Keratinocyte (primary cell): Measurements from ENCODE around the gene CNDP2. TPM values are rescaled to one million over a fixed set of nuclear protein-coding genes. Genes with fewer than 3 reads are reported as not detected.

Source experiments
- DNase-seq: peaks from one replicate; pipeline ENCODE4 v3.0.0-alpha.2; 2011; ENCODE audit warnings: low read depth, missing footprints, low spot score
- FAIRE-seq: peaks from 2 replicates; lab custom pipeline; 2011; peaks lifted over from hg19 to GRCh38; lab: Jason Lieb, UNC
- H2AFZ ChIP-seq: 2 replicates; pipeline ENCODE4 v1.6.0; 2012; ENCODE audit warnings: low read length, control low read depth, inconsistent platforms; ENCODE audit not compliant: control insufficient read depth
- H3K27ac ChIP-seq: 2 replicates; pipeline ENCODE4 v1.5.1; 2011; ENCODE audit warnings: low read length; ENCODE audit not compliant: control insufficient read depth, insufficient read depth
- H3K27me3 ChIP-seq: 3 replicates; pipeline ENCODE4 v1.6.0; 2011; ENCODE audit warnings: low read length; ENCODE audit not compliant: control insufficient read depth, insufficient read depth; ENCODE audit errors: extremely low read depth
- H3K36me3 ChIP-seq, 2 experiments: 2 replicates in 1 of 2; 3 replicates in 1 of 2; pipeline ENCODE4 v1.5.1; 2011; ENCODE audit warnings: low read length in 2 of 2, mild to moderate bottlenecking in 1 of 2; ENCODE audit not compliant: control insufficient read depth in 2 of 2, insufficient read depth in 2 of 2; ENCODE audit errors: extremely low read depth in 1 of 2
- H3K4me1 ChIP-seq: 3 replicates; pipeline ENCODE4 v1.5.1; 2011; ENCODE audit warnings: low read length; ENCODE audit not compliant: control insufficient read depth, insufficient read depth; ENCODE audit errors: extremely low read depth
- H3K4me2 ChIP-seq: 3 replicates; pipeline ENCODE4 v1.6.0; 2011; ENCODE audit warnings: low read depth, low read length; ENCODE audit not compliant: control insufficient read depth, insufficient read depth; ENCODE audit errors: extremely low read depth
- H3K4me3 ChIP-seq, 3 experiments: fragments of 200-600 bp in 1 of 3; sonication (generic) in 1 of 3; 2 replicates in 2 of 3; 3 replicates in 1 of 3; pipeline ENCODE4 v1.5.1; 2011 to 2016; ENCODE audit warnings: low read length in 3 of 3, mild to moderate bottlenecking in 3 of 3, control low read depth in 2 of 3, inconsistent platforms in 1 of 3, low read depth in 1 of 3, mixed read lengths in 1 of 3, mixed run types in 1 of 3, moderate library complexity in 1 of 3; ENCODE audit not compliant: control insufficient read depth in 2 of 3, insufficient read depth in 2 of 3; ENCODE audit errors: extremely low read depth in 1 of 3
- H3K79me2 ChIP-seq: 2 replicates; pipeline ENCODE4 v1.6.0; 2012; ENCODE audit warnings: low read length; ENCODE audit not compliant: control insufficient read depth, insufficient read depth
- H3K9ac ChIP-seq: 3 replicates; pipeline ENCODE4 v1.6.0; 2011; ENCODE audit warnings: low read length; ENCODE audit not compliant: control insufficient read depth, insufficient read depth; ENCODE audit errors: extremely low read depth
- H3K9me1 ChIP-seq: 3 replicates; pipeline ENCODE4 v1.6.0; 2011; ENCODE audit warnings: low read length; ENCODE audit not compliant: control insufficient read depth, insufficient read depth; ENCODE audit errors: extremely low read depth
- H3K9me3 ChIP-seq: 2 replicates; pipeline ENCODE4 v1.5.1; 2012; ENCODE audit warnings: low read depth, low read length; ENCODE audit not compliant: control insufficient read depth
- H4K20me1 ChIP-seq: 3 replicates; pipeline ENCODE4 v1.6.0; 2011; ENCODE audit warnings: low read length; ENCODE audit not compliant: control insufficient read depth, insufficient read depth; ENCODE audit errors: extremely low read depth
- EZH2 ChIP-seq: IDR thresholded peaks from one replicate; pipeline ENCODE4 v1.6.1; 2012; ENCODE audit warnings: inconsistent platforms, mild to moderate bottlenecking, low read length, moderate library complexity
- dilution Hi-C: fragments of 300-500 bp; cut with MboI; formaldehyde crosslinking; loops from one replicate; pipeline ENCODE4 v1.7.0; 2020; ENCODE audit warnings: low sequenced_read_pairs; ENCODE audit not compliant: extremely low pct_ligation_motif_present
- polyA plus RNA-seq, 5 experiments: library from polyadenylated mRNA; depleted of rRNA in 3 of 5; stranded (reverse) in 3 of 5; stranded (forward) in 1 of 5; unstranded in 1 of 5; fragments of >200 nt; gene quantifications; 1 replicate in 1 of 5; 2 replicates in 3 of 5; 3 replicates in 1 of 5; pipeline versions ENCODE4 v1.2.1 to v1.2.3, GENCODE V29; 2011 to 2012; ENCODE audit warnings: missing spikeins in 2 of 5, low read depth in 1 of 5, low replicate concordance in 1 of 5
- TF ChIP-seq, protein P1 (sequence below), 3 experiments: IDR thresholded peaks in 1 of 3; conservative IDR thresholded peaks in 1 of 3; optimal IDR thresholded peaks in 1 of 3; 2 replicates in 2 of 3; 3 replicates in 1 of 3; pipeline versions ENCODE3 to v1.5.1; 2011; ENCODE audit warnings: low read length in 3 of 3, mild to moderate bottlenecking in 3 of 3, moderate library complexity in 2 of 3, control low read depth in 1 of 3, inconsistent platforms in 1 of 3; ENCODE audit not compliant: insufficient read depth in 2 of 3; ENCODE audit errors: extremely low read depth in 1 of 3

CNDP2 gene
- polyA plus RNA-seq, 1 donor (not counting 4 experiments of a cell fraction or from before 2014, with no cell fraction given) = 126 TPM

DNA sequence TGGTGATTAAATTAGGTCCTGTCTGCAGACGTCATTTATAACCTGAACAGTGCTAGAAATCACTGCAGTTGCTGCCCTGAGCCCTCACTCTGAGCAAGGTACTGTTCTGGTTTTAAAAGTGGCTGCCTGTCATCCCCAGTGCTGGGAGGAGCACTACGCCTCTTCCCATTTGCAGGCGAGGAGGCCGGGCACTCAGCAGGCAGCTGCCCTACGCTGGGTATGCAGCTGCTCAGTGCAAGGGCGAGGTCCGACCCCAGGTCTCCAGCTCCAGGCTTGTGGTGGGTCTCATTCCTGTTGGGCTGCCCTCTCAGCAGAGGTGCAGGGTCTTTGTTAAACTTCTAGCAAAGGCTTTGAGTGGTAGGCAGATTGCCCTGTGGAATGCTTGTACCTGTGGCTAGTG lies 15.7 kb downstream of the CNDP2 start:
- Histone ChIP-seq H3K27me3 (no peaks in the 10 kb centered on the region), H3K36me3 (peaks cover 41 to 43% of the 10 kb centered on the region in 2 experiments), H3K27ac (no peak overlapping the region), H3K4me3 (no peak overlapping the region), H3K9me1 (no peaks in the 10 kb centered on the region), H4K20me1 (no peaks in the 10 kb centered on the region), H2AFZ (no peak overlapping the region), H3K4me1 (no peaks in the 10 kb centered on the region), H3K9me3 (no peaks in the 10 kb centered on the region), H3K4me2 (no peak overlapping the region), H3K79me2 (peaks cover 13% of the 10 kb centered on the region), H3K9ac (no peak overlapping the region)
- dilution Hi-C loops = no loop called here
- no peak for TF ChIP-seq EZH2
- TF ChIP-seq, protein P1, sequence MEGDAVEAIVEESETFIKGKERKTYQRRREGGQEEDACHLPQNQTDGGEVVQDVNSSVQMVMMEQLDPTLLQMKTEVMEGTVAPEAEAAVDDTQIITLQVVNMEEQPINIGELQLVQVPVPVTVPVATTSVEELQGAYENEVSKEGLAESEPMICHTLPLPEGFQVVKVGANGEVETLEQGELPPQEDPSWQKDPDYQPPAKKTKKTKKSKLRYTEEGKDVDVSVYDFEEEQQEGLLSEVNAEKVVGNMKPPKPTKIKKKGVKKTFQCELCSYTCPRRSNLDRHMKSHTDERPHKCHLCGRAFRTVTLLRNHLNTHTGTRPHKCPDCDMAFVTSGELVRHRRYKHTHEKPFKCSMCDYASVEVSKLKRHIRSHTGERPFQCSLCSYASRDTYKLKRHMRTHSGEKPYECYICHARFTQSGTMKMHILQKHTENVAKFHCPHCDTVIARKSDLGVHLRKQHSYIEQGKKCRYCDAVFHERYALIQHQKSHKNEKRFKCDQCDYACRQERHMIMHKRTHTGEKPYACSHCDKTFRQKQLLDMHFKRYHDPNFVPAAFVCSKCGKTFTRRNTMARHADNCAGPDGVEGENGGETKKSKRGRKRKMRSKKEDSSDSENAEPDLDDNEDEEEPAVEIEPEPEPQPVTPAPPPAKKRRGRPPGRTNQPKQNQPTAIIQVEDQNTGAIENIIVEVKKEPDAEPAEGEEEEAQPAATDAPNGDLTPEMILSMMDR (optimal IDR thresholded peaks at IDR 0.05 in 1 of 3, IDR thresholded peaks at IDR 0.05 in 1 of 3, conservative IDR thresholded peaks at IDR 0.05 in 1 of 3; ENCODE audit: extremely low read depth in 1 of 3, insufficient read depth in 2 of 3, low read length in 3 of 3) = no peak
- DNase-seq = no peak
- no peak for FAIRE-seq

DNA sequence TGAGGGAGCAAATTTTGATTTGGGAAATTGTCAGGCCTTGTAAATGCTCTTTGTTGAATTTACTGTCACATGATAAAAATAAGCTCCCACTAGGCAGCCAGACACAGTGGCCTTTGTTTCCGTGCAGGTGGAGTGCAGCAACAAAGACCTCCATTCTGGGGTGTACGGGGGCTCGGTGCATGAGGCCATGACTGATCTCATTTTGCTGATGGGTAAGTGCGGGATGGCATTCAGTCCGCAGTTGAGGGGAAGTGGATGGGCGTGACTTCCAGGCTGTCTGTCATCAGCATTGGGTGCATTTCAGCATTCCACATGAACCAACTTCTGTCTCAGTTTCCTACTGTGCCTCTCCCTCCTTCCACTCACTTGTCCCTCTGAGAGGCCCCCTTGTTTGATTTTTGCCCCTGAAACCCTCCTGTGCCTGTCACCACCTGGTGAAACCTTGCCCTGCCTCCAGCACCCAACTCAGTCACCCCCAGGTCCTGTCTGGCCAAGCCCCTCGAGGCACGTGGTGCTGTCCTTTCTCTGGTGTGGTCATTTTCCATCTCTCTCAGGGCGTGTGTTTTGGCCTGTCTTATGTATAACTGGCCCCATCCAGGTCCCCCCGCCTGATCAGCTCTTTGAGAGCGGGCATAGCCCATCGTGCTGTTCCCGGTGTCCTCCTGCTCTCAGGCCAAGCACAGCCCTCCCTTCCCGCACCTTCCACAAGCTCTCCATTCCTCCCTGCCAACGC lies 16.3 kb downstream of the CNDP2 start:
- no peaks in the 10 kb centered on the region for H3K9me1 ChIP-seq
- H3K9ac ChIP-seq = no peak overlapping the region
- no peak overlapping the region for H2AFZ ChIP-seq
- no peaks in the 10 kb centered on the region for H3K27me3 ChIP-seq
- no peaks in the 10 kb centered on the region for H3K4me1 ChIP-seq
- H4K20me1 ChIP-seq = no peaks in the 10 kb centered on the region
- peaks cover 41 to 42% of the 10 kb centered on the region in 2 experiments for H3K36me3 ChIP-seq
- no peaks in the 10 kb centered on the region for H3K9me3 ChIP-seq
- H3K79me2 ChIP-seq = peaks cover 11% of the 10 kb centered on the region
- dilution Hi-C loops = no loop called here
- FAIRE-seq (no peak), DNase-seq (no peak)
- H3K4me2 ChIP-seq = no peak overlapping the region
- H3K27ac ChIP-seq = no peak overlapping the region
- H3K4me3 ChIP-seq = no peak overlapping the region
- TF ChIP-seq, protein P1 (optimal IDR thresholded peaks at IDR 0.05 in 1 of 3, IDR thresholded peaks at IDR 0.05 in 1 of 3, conservative IDR thresholded peaks at IDR 0.05 in 1 of 3; ENCODE audit: extremely low read depth in 1 of 3, insufficient read depth in 2 of 3, low read length in 3 of 3) = no peak
- no peak for TF ChIP-seq EZH2
